HepG2 (cell line): Measurements from ENCODE around the gene NUCB1. TPM values are rescaled to one million over a fixed set of nuclear protein-coding genes. Genes with fewer than 3 reads are reported as not detected.

Experiments
- BATF2 ChIP-seq: sonication (generic); formaldehyde crosslinking; IDR thresholded peaks from 2 replicates; pipeline ENCODE4 v1.8.0; 2022; ENCODE audit warnings: mild to moderate bottlenecking, missing genetic modification reagents, moderate library complexity
- FOXK2 ChIP-seq: fragments of 450-650 bp; IDR thresholded peaks from 2 replicates; pipeline ENCODE4 v1.6.1; 2016
- GLMP ChIP-seq: sonication (generic); formaldehyde crosslinking; IDR thresholded peaks from 2 replicates; pipeline ENCODE4 v1.9.0; 2021; ENCODE audit warnings: missing genetic modification reagents, mild to moderate bottlenecking, borderline replicate concordance
- HMG20A ChIP-seq: IDR thresholded peaks from 2 replicates; pipeline ENCODE4 v1.6.1; 2016; ENCODE audit warnings: borderline replicate concordance
- HMGXB3 ChIP-seq: sonication (generic); formaldehyde crosslinking; IDR thresholded peaks from 2 replicates; pipeline ENCODE4 v1.4.0; 2020; ENCODE audit warnings: missing genetic modification reagents, borderline replicate concordance
- LRRFIP1 ChIP-seq: sonication (generic); formaldehyde crosslinking; conservative IDR thresholded peaks from 2 replicates; pipeline ENCODE4 v1.4.0; 2020; ENCODE audit warnings: missing genetic modification reagents
- MAZ ChIP-seq, 2 experiments: sonication (generic) in 1 of 2; formaldehyde crosslinking in 1 of 2; IDR thresholded peaks; 2 replicates each; pipeline versions ENCODE4 v1.5.0 to v1.6.1; 2012 to 2020; ENCODE audit warnings: low read depth in 2 of 2, mild to moderate bottlenecking in 2 of 2, borderline replicate concordance in 1 of 2, improper control_type of control experiment in 1 of 2, low read length in 1 of 2, missing genetic modification reagents in 1 of 2, moderate library complexity in 1 of 2
- NFATC3 ChIP-seq: sonication (generic); formaldehyde crosslinking; IDR thresholded peaks from 2 replicates; pipeline ENCODE4 v1.5.1; 2020; ENCODE audit warnings: mild to moderate bottlenecking, missing genetic modification reagents
- NR2F6 ChIP-seq, 2 experiments: IDR thresholded peaks; 2 replicates each; pipeline ENCODE4 v1.6.1; 2016; ENCODE audit warnings: antibody characterized with exemption in 1 of 2, mild to moderate bottlenecking in 1 of 2
- PRDM15 ChIP-seq: sonication (generic); formaldehyde crosslinking; IDR thresholded peaks from 2 replicates; pipeline ENCODE4 v1.4.0; 2020; ENCODE audit warnings: missing genetic modification reagents
- SKI ChIP-seq: fragments of 450-650 bp; IDR thresholded peaks from one replicate; pipeline ENCODE4 v1.6.1; 2018; ENCODE audit warnings: mild to moderate bottlenecking; ENCODE audit not compliant: partially characterized antibody
- ZNF816 ChIP-seq: sonication (generic); formaldehyde crosslinking; IDR thresholded peaks from 2 replicates; pipeline ENCODE4 v1.8.0; 2022; ENCODE audit warnings: missing genetic modification reagents, mild to moderate bottlenecking, borderline replicate concordance
- ZSCAN31 ChIP-seq: sonication (generic); formaldehyde crosslinking; IDR thresholded peaks from 2 replicates; pipeline ENCODE4 v1.5.0; 2020; ENCODE audit warnings: low read depth, mild to moderate bottlenecking, missing genetic modification reagents
- polyA plus RNA-seq, 8 experiments: library from polyadenylated mRNA; depleted of rRNA in 3 of 8; stranded (reverse) in 7 of 8; unstranded in 1 of 8; fragments of >200 nt; fragmentation: Illumina TruSeq in 4 of 8; extraction: Trizol in 4 of 8; gene quantifications; 2 replicates each; pipeline versions ENCODE4 v1.2.1 to v1.2.3, GENCODE V29; 2011 to 2016; ENCODE audit warnings: low read depth in 4 of 8, missing spikeins in 1 of 8, mixed read lengths in 1 of 8; ENCODE audit not compliant: insufficient read depth in 1 of 8
- total RNA-seq, 5 experiments: library from RNA; depleted of rRNA; stranded (reverse); fragments of >200 nt; fragmentation: Illumina TruSeq; extraction: Trizol; gene quantifications; 2 replicates each; pipeline ENCODE4 v1.2.3, GENCODE V29; 2016; ENCODE audit warnings: low read depth in 1 of 5

The NUCB1 gene
- total and polyA plus RNA-seq, 2 of the 13 experiments (the other 11 are each of a cell fraction or from before 2014, with no cell fraction given), result 82.3 to 106 TPM

GRCh38 chr19:48907671-48908070, 7.6 kb downstream of the NUCB1 start (continued):
- TF ChIP-seq HMGXB3 (CRISPR knock-in tag) (no peak), BATF2 (CRISPR knock-in tag) (no peak), ZNF816 (CRISPR knock-in tag) (no peak), NFATC3 (CRISPR knock-in tag) (no peak), HMG20A (CRISPR knock-in tag) (peak; percentile 31; the same call in 1 of the 2 replicates), ZSCAN31 (CRISPR knock-in tag) (no peak), SKI (peak; percentile 47), GLMP (CRISPR knock-in tag) (no peak), NR2F6 (IDR thresholded peaks at IDR 0.05) (peak; percentile 93), NR2F6 (CRISPR knock-in tag; IDR thresholded peaks at IDR 0.05) (peak; percentile 94), FOXK2 (no peak), MAZ (IDR thresholded peaks at IDR 0.05; ENCODE audit: borderline replicate concordance, low read depth, low read length) (peak; percentile 52; the same call in 1 of the 2 replicates), MAZ (CRISPR knock-in tag; IDR thresholded peaks at IDR 0.05; ENCODE audit: low read depth) (peak; percentile 62; the same call in 1 of the 2 replicates), LRRFIP1 (CRISPR knock-in tag) (no peak), PRDM15 (no peak)
